Activated naive CD4-positive, alpha-beta T cell treated with anti-CD3 and anti-CD28 coated beads, Interleukin-2, amount 50 U/mL, for 16 hours (primary cell): ENCODE data around the gene UBE3C.
"Not testable (repeated sequence)": the region's sequence is repeated elsewhere in the genome, so short reads cannot be mapped to it uniquely, and the experiment has no call there.

Experiments
- DNase-seq: peaks from one replicate; pipeline ENCODE4 v3.0.0-alpha.2; 2020

UBE3C gene

GRCh38 chr7:157132796-157133195, 5.9 kb upstream of the UBE3C start:
- no peak for DNase-seq

GRCh38 chr7:157133304-157133703, 5.4 kb upstream of the UBE3C start:
- no peak for DNase-seq

GRCh38 chr7:157136372-157136771, 2.4 kb upstream of the UBE3C start:
- no peak for DNase-seq

DNA sequence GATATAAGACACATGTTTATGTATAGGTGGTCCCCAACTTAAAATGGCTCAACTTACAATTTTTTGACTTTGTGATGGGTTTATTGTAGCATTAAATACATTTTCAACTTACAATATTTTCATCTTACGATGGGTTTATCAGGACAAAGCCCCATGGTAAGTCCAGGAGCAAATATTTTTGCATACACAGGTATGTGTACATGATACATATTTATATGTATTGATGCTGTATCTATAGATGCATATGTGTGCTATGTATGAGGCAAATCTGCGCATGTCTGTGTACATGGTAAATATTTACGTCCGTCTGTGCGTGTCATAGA, 664 bp upstream of the UBE3C start:
- no peak for DNase-seq

DNA sequence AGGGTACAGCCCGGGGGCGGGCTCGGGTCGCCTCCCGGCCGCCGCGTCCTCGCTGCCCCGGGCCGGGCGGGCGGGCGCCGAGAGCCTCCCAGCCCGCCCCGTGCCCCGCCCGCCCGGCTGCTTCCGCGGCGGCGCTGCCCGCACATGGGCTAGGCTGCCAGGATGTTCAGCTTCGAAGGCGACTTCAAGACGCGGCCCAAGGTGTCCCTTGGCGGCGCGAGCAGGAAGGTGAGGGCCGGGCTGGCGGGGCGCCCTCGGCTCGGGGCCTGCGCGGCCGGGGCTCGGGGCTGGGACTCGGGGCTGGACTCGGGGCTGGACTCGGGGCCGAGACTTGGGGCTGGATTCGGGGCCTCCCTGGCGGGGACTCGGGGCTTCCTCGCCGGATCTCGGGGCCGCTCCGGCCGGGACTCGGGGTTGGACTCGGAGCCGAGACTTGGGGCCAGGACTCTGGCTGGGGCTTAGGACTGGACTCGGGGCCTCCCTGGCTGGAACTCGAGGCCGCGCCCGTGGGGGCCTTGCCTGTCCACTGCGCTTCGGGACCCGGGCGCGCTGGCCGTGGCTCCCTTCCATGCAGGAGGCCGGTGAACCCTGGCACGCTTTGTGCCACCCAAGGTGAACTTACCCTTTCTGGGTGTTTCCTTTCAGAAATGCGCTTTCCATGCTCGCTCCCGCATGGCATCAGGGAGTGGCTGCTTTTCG, 534 bp downstream of the UBE3C start:
- peak; percentile 61 for DNase-seq

DNA sequence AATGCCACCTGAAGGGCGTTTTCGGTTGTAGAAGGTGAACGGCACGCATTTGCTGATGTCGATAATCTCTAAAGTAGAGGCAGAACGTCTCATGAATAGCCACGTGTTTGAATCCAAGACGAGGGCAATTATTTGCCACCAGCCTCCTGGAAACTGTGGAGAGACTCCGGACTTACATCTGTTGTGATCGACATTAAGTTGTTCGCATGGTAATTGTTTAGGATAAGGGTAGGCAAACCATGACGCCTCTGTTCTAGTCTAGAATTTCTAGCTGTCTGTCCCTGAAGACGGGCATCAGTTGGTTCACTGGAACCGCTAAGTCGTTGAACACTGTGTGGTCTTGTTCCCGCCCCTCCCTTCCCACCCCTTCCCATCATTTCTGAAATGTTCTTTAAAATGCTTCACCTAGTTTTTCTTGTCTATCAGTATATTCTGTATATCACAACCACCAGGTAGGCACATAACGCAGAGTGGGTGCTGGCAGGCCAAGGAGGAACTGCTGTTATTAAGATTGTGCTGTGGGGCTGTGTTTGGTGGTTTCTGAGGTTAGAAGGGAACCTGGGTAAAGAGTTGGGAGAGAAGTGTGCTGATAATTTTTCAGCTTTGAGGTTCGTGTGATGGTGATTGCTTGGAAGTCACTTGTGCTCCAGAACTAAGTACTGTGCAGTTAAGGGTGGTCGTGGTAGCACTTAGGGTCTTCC, 1.2 kb downstream of the UBE3C start:
- no peak for DNase-seq

- no peak for DNase-seq
Observed at GRCh38 chr7:157140511-157140905, 1.8 kb downstream of the UBE3C start.

DNA sequence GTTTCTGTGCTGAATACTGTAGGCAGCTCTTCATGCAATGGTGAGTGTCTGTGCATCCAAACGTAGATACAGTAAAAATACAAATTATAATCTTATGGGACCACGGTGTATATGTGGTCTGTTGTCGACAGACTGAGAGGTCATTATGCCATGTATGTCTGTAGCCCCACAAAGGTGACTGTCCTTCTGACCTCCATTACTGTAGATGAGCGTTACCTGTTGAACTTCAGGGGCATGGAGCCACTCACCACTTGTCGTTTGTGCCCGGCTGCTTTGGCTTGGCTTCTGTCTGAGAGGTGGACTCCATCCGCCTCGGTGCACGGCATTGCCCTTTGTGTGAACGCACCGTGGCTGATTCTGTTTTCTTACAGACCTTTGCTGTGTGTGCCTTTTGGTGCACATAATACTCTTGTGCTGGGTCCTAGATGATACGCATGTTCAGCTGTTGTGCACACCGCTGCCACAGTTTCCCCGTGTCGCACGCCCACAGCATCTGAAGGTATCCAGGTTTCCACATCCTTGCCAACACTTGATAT, 2.9 kb downstream of the UBE3C start:
- no peak for DNase-seq

DNA sequence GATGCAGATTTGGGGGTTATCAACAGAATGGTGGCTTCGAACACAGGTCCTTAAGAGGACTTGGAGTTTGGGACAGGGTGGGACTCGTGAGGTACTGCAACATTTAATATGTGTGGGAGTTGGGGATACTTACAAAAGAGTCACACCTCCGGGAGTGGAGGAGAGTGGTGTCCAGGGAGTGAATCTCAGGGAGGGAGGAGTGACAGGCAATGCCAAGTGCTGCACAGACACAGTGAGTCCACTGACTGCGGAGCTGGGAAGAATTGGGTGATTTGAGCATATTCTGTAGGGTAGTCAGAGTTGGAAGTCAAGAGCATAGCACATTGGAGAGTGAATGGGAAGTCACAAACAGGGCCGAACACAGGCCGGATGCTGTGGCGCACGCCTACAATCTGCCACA, 5.1 kb downstream of the UBE3C start:
- no peak for DNase-seq

GRCh38 chr7:157149317-157149716, 10.6 kb downstream of the UBE3C start:
- no peak for DNase-seq

DNA sequence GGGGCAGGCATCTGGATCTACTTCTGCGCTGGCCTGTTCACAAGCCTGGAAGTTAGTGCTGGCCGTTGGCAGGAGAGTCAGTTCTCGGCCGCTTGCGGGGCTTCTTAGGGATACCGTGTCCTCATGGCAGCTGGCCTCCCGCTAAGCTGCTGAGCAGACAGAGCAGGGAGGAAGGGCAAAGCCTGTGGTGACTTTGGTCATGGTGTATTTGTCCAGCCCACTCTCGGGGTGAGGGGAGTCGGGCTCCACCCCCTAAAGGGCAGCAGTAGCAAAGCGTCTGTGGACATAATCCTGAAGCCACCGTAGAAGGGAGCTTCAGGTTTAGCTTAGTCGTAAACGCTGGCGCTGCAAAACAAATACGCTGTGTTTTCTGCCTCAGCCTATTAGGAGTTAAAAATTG, 12.2 kb downstream of the UBE3C start:
- no peak for DNase-seq

- DNase-seq: no peak
Observed at GRCh38 chr7:157151626-157152339, 13.1 kb downstream of the UBE3C start.

DNA sequence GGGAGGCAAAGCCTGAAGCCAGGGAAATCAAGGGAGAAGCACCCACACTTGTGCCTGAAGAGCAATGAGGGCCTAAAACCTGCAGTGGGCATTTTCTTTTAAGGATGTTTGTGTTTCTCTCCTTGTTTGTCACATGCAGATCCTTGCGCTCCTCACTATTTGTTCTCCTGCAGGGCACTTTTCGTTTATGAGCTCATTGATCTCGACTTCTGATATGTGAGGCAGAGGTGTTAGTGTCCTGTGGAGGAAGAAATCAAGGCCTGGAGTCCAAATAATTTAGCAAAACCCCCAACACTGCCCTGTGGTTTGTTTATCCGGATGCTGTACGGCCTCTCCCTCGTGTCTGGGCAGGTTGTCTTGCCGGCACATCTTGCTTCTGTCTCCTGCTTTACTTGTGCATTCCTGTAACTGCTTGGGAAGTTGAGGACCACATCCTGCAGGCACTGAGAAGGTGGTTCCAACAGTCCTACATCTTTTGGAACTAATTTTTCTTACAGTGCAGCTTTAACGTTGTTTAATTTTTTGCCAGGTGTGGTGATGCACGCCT, 13.7 kb downstream of the UBE3C start:
- no peak for DNase-seq

GRCh38 chr7:157153260-157153659, 14.5 kb downstream of the UBE3C start:
- no peak for DNase-seq

DNA sequence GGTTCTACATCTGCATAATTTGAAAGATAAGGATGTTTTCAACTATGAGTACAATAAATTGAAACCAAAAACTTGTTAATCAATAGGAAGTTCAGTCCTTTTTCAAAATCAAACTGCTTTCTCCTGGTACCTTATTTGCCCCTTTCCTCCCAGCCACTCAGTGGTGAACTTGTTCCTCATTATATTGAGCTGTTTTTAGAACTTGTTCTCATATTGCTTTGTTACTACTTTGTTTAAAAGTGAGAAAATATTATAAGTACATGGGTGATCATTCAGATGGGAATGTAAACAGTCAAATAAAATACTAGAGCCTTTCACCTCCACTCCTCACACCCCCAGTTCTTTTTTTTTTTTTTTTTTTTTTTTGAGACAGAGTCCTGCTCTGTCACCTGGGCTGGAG, 17.2 kb downstream of the UBE3C start:
- no peak for DNase-seq

DNA sequence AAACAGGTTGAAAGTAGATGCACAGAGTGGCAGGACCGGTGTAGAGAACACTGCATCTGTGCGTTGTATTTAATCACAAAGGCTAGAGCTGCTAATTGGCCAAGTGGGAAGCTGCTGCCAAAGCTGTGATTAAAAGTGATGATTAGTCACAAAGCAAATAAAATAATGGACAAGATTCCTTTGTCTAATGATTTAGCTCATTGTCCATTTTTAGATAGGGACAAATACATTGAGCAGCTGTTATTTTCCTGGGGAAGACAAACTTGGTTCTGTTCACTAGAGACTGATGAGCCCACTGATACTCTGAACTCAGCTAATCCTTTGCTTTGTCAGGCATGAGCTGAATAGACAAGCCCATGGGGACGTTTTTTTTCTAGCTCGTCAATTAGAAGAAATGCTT, 19.7 kb downstream of the UBE3C start:
- no peak for DNase-seq

DNA sequence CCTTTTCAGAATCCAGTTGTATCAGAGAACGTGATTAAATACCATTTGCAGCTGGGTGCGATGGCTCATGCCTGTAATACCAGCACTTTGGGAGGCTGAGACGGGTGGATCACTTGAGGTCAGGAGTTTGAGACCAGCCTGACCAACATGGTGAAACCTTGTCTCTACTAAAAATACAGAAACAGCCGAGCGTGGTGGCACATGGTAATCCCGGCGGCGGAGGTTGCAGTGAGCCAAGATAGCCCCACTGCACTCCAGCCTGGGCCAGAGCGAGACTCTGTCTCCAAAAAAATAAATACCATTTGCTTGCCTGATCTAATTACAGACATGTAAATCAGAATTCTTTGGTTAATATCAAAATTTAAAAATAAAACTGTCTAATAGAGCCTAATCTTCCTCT, 20.8 kb downstream of the UBE3C start:
- DNase-seq: not testable (repeated sequence)

GRCh38 chr7:157160433-157160832, 21.7 kb downstream of the UBE3C start:
- DNase-seq: no peak

GRCh38 chr7:157165987-157166386, 27.3 kb downstream of the UBE3C start:
- DNase-seq: no peak

DNA sequence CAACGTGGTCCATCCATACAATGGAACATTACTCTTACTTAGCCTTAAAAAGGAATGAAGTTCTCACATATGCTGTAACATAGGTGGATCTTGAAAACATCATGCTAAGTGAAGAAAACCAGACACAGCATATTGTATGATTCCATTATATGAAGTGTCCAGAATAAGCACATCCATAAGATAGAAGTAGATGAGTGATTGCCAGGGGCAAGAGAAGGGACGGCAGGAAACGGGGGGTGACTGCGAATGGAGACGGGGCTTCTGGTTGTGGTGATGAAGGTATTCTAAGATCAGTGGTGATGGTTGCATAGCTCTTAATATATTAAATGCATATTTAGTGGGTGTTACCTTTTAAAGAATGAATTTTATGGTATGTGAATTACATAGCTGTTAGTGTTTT, 29.8 kb downstream of the UBE3C start:
- no peak for DNase-seq

- no peak for DNase-seq
Observed at GRCh38 chr7:157176771-157177170, 38.0 kb downstream of the UBE3C start.

DNA sequence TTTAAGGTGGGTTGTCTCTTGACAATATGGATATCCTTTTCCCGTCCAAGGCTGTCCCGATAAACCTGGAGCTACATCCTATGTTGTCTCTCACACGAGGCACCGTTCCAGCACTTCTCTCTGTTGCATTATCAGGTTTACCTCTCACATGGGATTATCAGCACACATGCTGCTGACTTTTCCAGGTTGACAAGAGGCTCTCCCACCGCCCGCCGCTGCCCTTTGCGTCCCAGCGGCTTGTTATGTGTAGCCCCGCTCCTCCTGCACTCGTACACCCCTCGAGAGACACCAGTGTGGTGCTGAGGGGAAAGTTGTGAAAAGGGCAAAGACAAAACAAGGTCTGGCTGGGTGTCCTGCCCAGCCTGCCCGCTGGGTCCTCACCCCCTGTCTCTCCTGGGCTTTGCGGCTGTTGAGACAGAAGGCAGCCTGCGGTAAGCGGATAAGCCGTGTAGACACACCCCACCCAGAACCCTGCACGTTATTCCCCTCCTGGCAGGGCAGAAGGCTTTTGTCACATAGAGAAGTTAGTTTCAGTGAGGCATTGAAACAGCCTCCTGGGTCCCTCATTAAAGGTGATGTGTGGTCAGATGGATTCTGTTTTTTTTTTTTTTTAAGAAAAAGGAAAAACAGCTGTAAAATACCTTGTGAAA, 38.7 kb downstream of the UBE3C start:
- no peak for DNase-seq

GRCh38 chr7:157177983-157178381, 39.3 kb downstream of the UBE3C start:
- DNase-seq: no peak
